ENCODE measurements around the gene CRYM.
"Not testable (repeated sequence)": the region's sequence is repeated elsewhere in the genome, so short reads cannot be mapped to it uniquely, and the experiment has no call there.

Gene CRYM

DNA sequence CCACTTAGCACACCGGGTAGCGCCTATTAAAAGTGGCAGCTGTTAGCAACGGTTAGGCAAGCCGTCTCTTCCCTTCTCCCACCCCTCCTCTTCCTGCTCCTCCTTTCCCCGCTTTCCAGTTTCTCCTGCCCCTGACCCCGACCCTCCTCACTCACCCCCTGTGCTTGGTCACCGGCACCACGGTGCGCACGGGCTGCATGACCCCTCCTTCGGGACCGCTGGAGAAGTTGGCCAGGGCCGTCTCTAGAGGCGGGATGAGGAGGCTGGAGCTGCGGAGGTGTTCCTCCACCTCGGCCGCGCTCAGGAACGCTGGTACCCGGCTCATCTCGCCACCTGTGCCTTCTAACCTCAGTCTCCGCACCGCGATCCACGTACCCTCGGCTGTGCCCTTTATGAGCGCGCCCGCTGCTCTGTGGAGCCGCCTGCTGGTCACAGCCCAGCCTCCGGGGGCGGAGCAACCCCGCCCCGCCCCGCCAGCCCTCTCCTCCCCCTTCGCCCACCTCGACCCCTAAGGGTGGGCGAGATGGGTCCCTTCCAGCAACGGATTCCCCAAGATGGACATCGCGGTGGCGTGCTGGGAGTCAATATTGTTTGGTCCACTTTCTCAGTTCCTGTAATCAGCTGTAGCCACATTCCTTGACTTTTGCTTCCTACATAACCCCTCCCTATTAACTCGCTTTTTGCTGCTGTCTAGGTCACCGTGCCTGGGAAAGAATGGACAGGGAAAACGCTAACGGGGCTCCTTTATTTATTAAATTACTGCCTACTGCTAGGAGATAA is at the start of gene CRYM:
Gene CRYM (minus strand): TSS at position 364 of the 780 bp plus-strand sequence. CDS start 39 bp downstream, at position 325.
- peak; percentile 15 for DNase-seq (ENCODE audit: low read depth)

DNA sequence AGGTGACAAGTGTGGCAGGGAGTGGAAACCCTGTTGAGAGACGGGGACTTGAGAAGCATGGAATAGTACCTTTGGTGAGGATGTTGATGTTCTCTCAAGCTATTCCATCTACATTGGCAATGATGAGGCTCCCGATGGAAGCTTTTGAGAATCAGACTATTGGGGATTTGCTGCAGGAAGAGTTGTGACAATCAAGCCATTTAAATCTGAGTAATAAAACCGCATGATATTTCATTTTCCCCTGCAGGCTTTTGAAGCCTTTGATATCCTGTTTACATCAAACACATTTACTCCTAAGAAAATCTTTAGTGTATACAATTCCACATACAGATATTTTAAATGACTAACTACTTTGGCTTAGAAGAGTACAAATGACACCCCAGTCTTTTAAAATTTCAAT is 49.0 kb upstream of the CRYM start:
- DNase-seq (ENCODE audit: low read depth) = no peak

DNA sequence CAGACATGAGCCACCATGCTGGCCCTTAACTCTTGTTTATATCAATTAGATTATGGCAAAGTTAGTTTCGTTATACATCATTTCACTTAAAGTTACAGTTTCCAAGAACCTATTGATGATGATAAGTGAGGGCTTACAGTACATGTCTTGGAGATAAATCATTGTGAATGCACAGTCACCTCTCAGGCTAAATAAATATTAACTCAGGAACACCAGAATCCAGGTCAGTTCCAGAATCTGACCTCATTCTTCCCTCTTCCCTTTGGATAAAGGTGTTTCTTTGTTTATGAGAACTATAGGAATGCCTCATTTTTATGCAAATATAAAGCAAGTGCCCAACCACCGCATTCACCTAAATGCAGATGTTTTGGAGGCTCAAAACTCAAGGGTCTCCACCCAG is 48.4 kb upstream of the CRYM start:
- DNase-seq (ENCODE audit: low read depth) = no peak

DNA sequence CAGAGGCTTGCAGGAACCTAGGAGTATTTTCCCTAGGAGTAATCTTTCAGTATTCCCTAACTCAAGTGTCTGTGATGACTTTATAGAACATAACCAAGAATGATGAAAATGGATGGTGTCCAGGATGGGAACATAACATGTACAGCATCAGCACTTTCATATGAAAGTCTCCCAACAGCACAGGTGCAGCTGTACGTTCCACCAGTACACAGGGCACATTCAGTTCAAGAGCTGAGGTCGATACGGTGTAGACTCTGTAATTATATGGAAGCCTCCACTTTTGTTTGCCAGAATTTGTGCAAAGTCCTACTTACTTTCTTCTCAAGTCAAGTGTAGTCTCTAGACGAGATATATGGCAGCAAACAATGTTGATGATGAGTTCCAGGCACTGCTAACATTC is 46.2 kb upstream of the CRYM start:
- DNase-seq (ENCODE audit: low read depth) = no peak

DNA sequence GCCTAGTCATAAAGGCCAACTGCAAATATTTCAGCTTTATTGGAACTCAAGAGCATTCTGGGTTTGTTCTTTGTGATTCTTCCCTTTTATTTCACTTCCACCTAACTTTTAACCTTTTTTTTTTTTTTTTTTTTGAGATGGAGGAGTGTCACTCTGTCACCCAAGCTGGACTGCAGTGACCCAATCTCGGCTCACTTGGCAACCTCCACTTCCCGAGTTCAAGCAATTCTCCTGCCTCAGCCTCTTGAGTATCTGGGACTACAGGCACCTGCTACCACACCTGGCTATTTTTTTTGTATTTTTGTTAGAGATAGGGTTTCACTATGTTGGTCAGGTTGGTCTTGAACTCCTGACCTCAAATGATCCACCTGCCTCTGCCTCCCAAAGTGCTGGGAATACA is 44.2 kb upstream of the CRYM start:
- DNase-seq (ENCODE audit: low read depth) = not testable (repeated sequence)

DNA sequence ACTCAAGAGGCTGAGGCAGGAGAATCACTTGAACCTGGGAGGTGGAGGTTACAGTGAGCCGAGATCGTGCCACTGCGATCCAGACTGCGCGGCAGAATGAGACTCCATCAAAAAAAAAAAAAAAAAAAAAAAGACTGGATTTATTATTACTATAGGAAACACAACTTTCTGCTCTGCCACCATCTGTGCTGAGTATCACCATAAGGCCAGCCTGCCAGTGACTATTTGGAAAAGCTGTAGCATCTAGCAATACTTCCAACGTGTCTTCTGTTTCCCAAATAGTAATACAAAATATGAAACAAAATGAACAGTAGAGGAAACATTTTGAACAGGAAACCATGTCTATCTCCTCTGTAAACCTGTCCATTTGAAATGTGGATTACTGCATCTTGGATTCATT is 43.6 kb upstream of the CRYM start:
- no peak for DNase-seq (ENCODE audit: low read depth)

DNA sequence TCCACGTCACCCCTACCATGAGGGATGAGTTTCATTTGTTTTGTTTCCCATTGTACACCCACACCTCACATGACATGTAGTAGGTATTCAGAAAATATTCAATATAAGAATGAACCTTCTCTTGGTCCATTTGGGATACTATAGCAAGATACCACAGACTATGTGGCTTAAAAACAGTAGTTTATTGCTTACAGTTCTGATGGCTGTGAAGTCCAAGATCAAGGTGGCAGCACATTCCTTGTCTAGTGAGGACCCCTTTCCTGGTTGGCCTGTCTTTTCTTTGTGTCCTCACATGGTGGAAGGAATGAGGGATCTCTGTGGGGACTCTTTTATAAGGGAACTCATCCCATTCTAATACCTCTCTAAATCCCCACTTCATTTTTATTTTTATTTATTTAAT is 36.2 kb upstream of the CRYM start:
- DNase-seq (ENCODE audit: low read depth) = no peak

DNA sequence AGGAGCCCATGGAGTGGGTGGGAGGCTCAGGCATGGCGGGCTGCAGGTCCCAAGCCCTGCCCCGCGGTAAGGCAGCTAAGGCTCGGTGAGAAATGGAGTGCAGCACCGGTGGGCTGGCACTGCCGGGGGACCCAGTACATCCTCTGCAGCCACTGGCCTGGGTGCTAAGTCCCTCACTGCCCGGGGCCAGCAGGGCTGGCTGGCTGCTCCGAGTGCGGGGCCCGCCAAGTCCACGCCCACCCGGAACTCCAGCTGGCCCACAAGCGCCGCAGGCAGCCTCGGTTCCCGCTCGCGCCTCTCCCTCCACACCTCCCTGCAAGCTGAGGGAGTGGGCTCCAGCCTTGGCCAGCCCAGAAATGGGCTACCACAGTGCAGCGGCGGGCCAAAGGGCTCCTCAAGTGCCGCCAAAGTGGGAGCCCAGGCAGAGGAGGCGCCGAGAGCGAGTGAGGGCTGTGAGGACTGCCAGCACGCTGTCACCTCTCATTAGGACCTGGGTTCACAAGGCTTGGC is 34.8 kb upstream of the CRYM start:
- not testable (repeated sequence) for DNase-seq (ENCODE audit: low read depth)

DNA sequence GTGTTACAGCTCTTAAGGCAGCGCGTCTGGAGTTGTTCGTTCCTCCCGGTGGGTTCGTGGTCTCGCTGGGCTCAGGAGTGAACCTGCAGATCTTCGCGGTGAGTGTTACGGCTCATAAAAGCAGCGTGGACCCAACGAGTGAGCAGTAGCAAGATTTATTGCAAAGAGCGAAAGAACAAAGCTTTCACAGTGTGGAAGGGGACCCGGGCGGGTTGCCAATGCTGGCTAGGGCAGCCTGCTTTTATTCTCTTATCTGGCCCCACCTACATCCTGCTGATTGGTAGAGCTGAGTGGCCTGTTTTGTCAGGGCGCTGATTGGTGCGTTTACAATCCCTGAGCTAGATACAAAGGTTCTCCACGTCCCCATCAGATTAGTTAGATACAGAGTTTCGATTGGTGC is 34.0 kb upstream of the CRYM start:
- not testable (repeated sequence) for DNase-seq (ENCODE audit: low read depth)

DNA sequence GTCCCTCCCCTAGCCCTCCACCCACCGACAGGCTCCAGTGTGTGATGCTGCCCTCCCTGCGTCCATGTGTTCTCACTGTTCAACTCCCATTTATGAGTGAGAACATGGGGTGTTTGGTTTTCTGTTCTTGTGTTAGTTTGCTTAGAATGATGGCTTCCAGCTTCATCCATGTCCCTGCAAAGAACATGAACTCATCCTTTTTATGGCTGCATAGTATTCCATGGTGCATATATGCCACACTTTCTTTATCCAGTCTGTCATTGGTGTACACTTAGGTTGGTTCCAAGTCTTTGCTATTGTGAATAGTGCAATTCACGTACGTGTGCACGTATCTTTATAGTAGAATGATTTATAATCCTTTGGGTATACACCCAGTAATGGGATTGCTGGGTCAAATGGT is 28.6 kb upstream of the CRYM start:
- not testable (repeated sequence) for DNase-seq (ENCODE audit: low read depth)

DNA sequence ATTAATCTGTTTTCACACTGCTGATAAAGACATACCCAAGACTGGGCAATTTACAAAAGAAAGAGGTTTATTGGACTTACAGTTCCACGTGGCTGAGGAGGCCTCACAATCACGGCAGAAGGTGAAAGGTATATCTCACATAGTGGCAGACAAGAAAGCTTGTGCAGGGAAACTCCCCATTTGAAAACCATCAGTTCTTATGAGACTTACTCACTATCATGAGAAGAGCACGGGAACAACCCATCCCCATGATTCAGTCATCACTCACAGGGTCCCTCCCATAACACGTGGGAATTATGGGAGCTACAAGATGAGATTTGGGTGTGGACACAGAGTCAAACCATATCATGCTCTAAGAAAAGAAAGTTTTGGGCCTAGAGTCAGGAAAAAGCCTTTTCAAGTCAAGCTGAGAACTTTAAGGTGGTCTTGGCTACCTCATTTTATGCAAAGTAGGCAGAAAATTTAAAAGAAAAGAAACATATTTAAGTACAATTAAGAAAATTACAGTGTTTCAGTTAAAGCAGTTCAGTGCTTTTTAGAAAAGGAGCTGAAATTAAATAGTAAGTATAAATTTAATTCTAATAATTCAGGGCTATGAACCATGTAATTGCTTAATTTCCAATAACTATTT is 24.9 kb upstream of the CRYM start:
- no peak for DNase-seq (ENCODE audit: low read depth)

DNA sequence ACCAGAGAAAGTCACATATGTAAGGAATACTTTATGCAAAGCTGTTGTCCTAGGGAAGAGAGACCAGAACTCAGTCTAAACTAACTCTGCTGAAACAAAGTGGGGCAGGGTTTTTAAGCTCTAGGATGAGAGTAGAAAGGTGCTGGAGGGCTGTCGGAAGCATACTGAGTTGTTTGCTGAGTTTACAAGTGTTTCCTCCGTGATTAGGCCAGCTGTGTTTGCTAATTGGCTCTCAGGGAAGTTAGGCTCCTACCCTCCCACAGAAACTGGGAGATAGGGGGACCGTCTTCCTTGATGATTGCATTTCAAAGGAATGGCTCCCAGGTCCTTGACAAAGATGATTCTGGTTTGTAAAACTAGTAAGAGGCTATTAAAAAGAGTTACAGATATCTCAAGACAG is 24.4 kb upstream of the CRYM start:
- DNase-seq (ENCODE audit: low read depth) = no peak

DNA sequence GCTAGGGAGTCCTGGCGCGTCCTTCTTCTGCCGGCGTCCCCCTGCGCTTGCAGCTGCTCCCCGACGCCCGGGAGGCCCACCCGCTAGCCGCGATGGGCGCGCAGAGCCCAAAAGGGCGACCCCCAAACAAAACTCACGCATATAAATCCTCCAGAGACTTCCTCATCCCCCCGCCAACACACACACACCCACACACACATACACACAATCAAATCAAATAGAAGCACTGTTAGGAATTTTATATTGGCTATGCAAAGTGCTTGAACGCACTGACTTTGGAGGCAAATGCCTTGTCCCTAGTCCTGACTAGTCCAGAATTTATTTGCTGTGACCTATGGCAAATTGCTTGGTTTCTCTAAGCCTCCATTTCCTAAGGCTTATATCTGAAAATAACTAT is 23.8 kb upstream of the CRYM start:
- DNase-seq (ENCODE audit: low read depth) = no peak

DNA sequence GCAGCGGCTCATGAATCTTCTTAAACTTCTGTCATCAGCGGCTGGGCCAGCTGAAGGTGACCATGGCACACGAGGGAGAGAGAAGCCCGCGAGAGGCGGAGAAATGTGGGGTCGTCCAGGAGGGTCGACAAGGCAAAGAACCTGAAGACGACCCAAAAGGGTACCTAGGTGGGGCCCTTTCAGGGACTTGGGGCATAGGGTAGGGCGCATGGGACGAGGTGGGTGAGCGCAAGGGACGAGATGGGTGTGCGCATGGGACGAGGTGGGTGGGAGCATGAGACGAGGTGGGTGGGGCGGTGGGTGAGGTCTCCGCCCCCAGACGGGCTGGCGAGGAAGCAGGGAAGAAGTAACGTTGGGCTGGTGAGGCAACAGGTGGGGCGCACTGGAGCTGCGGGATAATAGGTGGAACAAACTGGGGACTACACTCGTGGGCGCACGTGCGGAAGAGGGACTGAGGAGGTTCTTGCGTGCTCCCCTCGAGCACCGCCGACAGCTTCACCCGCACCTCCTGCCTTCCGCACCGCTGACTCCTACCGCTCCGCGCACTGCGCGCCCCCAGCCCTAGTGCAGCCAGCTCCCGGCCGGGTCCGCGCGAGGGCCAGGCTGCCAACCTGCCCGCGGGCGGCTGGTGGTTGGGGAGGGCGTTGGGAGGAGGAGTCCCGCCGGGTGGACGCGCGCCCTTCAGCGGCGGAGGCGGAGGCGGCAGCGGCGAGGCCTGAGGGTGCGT is 23.2 kb upstream of the CRYM start:
- DNase-seq (ENCODE audit: low read depth) = peak; percentile 27

DNA sequence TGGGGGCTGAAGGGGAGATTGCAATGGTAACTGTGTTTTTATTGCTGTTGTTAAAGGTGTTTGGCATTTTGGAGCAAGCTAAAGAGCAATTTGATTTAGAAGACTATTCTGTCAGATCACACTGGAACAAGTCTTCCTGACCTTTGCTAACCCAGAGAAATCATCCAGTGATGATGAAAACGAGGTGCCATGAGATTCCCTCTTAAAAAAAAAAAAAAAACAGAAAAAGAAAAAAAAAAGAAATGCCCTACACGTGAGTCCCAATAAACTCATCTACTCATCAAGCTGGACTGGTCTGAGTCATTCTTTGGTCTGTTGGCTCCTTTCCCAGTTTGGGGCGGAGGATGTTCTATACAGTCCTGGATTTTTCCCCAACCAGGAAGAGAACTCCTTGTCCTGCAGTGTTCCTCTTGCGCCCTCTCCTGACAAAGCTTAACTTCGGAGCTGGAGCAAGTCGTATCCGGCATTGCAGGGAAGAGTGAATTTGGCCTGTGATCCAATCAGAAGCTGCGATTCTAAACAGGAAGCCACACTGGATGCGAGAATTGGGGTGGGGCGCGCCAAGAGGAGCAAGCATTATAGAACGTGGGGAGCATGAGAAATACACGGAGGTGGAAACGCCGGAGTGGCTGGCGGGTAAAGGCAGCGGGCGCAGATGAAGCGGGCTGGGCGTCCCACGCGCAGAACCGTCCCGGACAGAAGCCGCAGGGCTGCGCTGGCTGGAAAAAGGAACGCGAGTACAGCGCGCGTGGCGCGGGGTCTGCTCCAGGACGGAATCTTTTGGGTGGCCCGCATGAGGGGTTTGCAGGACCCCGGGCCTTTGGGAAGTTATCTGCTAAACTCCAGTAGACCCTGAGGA is 22.4 kb upstream of the CRYM start:
- peak; percentile 12 for DNase-seq (ENCODE audit: low read depth)

DNA sequence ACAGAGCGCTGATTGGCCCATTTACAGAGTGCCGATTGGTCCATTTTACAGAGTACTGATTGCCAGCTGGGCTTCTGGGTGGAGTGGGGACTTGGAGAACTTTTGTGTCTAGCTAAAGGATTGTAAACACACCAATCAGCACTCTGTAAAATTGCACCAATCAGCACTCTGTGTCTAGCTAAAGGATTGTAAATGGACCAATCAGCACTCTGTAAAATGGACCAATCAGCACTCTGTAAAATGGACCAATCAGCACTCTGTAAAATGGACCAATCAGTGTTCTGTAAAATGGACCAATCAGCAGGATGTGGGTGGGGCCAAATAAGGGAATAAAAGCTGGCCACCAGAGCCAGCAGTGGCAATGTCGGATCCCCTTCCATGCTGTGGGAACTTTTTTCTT is 11.7 kb upstream of the CRYM start:
- not testable (repeated sequence) for DNase-seq (ENCODE audit: low read depth)

DNA sequence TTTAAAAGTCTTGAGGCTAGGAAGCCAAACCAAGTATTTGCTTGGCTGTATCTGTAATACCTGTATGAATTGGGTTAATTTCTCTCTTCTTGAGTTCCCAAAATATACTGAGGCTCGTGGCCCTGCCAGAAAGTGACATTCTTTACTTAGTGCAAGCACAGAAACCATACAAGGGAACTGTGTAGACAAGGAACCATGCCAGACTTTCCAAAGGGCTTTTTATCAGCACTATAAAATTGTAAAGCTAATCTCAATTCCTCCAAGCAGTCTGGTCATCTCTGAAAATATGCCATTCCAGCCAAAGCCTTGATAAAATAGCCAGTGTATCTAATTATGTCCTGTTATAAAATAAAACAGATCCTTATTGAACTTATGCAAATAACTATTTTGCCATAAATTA is 7.2 kb upstream of the CRYM start:
- no peak for DNase-seq (ENCODE audit: low read depth)

DNA sequence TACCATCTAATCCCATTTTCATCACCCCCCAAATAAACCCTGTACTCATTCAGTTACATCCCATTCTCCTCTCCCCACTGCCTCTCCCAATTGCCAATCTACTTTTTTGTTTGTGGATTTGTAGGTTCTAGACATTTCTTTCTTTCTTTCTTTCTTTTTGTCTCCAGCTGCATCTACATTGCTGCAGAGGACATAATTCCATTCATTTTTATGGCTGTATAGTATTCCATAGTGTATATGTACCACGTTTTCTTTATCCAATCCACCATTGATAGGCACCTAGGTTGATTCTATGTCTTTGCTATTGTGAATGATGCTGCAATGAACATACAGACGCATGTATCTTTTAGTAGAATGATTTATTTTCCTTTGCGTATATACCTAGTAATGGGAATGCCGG is 6.3 kb upstream of the CRYM start:
- DNase-seq (ENCODE audit: low read depth) = no peak

DNA sequence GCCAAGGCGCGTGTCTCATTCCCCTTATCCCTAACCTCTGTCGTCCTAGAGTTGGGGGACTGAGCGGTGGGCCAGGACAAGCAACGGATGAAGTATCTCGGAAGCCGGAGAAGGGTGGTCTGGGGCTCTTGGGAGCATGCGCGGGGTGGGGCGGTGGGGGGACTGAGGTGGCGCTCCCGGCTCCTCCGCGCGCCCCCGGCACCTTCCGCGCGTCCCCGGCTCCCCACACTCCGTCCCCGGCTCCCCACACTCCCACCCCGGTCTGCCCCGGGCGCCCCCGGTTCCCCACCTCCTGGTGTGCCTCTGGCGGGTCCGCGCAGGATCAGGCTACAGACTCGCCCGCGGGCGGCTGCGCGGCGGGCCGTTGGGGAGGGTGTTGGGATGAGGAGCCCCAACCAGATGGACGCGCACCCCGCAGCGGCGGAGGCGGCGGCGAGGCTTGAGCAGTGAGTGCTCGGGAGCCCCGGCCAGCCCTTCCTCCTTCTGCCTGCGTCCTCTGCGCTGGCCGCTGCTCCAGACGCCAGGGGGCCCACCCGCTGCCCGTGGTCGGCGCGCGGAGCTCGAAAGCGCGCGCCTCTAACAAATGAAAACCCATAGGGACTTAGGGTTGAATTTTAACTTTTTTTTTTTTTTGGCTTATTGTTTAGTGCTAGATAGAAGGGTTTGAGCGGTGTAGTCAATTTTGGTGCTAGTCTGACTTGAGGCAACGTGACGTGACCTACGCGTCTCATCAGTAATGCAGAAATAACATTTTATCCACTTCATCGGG is 5.6 kb upstream of the CRYM start:
- DNase-seq (ENCODE audit: low read depth) = no peak

DNA sequence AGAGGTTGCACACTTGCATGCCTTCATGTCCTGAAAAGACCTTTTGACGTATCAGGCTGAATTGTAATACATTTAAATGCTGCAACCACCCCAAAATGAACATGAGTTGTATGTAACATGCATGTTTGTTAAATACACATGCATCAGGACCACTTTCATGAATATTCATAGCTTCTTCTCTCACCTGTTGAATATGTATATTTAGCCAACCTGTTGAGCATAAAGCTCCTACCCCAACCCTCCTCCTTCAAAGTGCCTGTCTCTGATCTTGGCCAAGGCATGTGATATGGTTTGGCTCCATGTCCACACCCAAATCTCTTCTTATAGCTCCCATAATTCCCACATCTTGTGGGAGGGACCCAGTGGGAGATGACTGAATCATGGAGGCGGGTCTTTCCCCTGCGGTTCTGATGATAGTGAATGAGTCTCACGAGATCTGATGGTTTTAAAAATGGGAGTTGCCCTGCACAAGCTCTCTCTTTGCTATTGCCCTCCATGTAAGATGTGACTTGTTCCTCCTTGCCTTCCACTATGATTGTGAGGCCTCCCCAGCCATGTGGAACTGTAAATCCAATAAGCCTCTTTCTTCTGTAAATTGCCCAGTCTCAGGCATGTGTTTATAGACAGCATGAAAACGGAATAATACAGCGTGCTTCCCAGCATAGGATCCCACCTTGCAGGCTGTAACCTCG is 3.8 kb upstream of the CRYM start:
- no peak for DNase-seq (ENCODE audit: low read depth)

DNA sequence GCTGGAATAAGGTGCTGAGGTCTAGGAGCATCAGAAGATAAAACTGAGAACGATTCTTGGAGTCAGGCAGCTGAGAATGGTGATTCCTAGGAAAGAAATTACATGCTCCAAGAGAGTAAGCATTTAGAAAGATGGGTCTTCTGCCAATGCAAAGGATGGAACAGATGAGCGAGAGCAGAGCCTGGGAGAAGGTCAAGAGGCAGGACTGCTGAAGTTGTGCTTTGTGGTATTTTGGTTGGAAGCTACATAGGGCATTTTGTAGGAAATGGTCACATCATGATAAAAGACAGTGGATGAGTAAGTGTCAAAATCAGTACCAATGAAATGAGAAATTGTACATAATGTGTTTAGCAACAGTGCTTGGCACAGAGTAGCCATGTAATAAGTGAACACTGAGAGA is 1.4 kb upstream of the CRYM start:
- DNase-seq (ENCODE audit: low read depth) = no peak
